SK-MEL-5 (cell line): ENCODE data around the gene CBS. TPM values are rescaled to one million over a fixed set of nuclear protein-coding genes. Genes with fewer than 3 reads are reported as not detected.
"Not testable (repeated sequence)": the region's sequence is repeated elsewhere in the genome, so short reads cannot be mapped to it uniquely, and the experiment has no call there.

Source experiments
- DNase-seq: peaks from one replicate; pipeline ENCODE4 v3.0.0-alpha.2; 2016; ENCODE audit warnings: low read depth, low spot score
- in situ Hi-C: cut with HindIII; loops from 2 replicates; pipeline ENCODE4 v1.10.0; 2016; ENCODE audit warnings: low sequenced_read_pairs, high pct_unique_total_duplicates, low pct_unique_long_range_greater_than_20kb
- total RNA-seq: library from RNA; depleted of rRNA; stranded (reverse); fragments of >200 nt; shearing (Covaris generic); gene quantifications from 2 replicates; pipeline ENCODE4 v1.2.3, GENCODE V29; 2014

CBS gene
- total RNA-seq, 1 experiment from 2014 or later = 28.4 TPM

GRCh38 chr21:43037918-43038658 lies 37.5 kb downstream of the CBS start:
- in situ Hi-C loops, DNase-seq: not testable (repeated sequence)

- in situ Hi-C loops, DNase-seq: not testable (repeated sequence)
Observed at GRCh38 chr21:43036889-43037288, 38.7 kb downstream of the CBS start.

DNA sequence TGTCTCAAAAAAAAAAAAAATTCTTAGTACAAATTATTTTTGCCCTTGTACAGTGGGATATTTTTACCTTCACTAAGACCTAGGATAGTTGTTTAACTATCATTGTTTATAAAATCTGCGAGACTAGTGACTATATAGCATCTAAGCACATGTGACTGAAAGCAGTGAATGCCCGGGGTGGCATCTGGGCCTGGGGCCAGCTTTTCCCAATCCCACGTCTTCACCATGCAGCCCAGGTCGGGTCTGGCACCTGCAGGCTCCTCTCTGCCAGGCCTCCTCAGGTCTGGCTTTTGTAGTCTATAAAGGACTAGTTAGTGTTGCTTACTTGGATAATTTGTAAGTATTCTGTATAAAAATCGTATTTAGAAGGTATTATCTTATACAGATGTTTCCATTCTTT lies 40.8 kb downstream of the CBS start:
- in situ Hi-C loops = no loop called here
- no peak for DNase-seq

- in situ Hi-C loops = no loop called here
- no peak for DNase-seq
Observed at GRCh38 chr21:43034101-43034500, 41.5 kb downstream of the CBS start.

- DNase-seq = no peak
- in situ Hi-C loops = no loop called here
Observed at GRCh38 chr21:43031121-43031619, 44.5 kb downstream of the CBS start.

- DNase-seq = no peak
- in situ Hi-C loops = no loop called here
Observed at GRCh38 chr21:43029785-43030184, 45.9 kb downstream of the CBS start.

DNA sequence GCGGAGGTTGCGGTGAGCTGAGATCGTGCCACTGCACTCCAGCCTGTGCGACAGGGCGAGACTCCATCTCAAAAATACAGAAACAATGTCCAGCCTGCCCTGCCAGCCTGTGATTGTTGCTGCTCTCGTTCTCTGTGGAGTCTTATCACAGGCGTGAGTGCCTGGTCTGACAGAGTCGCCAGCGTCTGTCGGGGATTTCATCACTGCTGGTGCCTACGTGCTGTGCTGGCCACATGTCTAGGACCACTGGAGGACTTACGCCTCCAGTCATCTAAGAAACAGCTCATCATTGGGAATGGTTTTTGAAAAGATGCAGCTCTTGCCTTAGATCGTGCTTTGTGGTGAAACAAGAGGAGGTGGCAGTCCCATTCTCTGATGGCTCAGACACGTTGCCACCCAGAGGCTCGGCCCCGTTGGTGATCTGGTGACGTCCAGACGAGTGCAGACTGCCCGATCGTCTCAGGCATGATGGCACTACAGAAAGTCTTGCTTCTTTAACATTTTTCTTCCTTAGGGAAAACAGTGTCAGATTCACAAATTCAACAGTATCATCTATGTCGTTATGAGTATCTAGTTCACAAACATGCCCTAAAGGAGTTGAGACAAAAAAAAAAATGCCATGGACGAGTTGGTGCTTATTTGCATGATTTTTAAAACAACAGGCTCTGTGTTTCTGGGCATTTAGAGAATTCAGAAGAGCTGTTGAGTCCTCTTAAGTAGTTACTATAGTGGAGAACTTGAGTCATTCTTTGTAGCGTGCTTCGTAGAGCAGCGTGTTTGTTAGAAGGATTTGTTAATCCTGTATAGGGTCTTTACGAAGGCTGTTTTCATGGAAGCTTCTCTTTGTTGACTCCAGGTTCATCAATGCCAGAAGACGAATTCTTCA lies 47.5 kb downstream of the CBS start:
- no peak for DNase-seq

GRCh38 chr21:43025636-43026180 lies 49.9 kb downstream of the CBS start:
- DNase-seq = no peak
- in situ Hi-C loops = no loop called here

More for the DNA sequence above, 47.5 kb downstream of the CBS start:
- in situ Hi-C loops = no loop called here

DNA sequence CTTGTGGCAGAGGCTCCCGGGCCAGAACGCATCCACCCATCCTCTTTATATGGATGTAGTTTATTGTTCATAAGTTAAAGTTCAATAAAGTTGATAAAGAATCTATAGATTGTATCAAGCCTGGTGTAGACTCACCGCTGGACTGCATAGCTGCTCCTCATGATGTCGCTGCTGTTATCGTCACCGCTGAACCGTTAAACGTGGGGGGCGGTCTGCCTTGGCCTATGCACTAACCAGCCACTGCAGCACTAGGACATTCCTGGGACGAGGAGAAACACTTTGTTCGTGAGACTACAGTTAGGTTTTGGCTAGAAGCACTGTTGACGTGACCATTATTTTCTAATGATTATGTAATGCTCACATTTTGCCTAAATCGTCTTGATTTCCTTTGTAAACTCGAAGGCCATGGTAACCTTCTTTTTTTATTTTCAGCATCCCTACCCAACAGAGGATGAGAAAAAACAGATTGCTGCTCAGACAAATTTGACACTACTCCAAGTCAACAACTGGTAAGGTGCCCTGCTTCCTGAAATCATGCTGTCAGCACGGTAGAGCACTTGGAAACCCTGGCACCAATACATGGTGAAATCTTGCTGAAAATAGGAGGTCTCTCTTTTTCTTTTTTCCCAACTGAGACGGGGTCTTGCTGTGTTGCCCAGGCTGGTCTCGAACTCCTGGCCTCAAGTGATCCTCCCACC lies 51.0 kb downstream of the CBS start:
- in situ Hi-C loops = no loop called here
- DNase-seq = no peak

DNA sequence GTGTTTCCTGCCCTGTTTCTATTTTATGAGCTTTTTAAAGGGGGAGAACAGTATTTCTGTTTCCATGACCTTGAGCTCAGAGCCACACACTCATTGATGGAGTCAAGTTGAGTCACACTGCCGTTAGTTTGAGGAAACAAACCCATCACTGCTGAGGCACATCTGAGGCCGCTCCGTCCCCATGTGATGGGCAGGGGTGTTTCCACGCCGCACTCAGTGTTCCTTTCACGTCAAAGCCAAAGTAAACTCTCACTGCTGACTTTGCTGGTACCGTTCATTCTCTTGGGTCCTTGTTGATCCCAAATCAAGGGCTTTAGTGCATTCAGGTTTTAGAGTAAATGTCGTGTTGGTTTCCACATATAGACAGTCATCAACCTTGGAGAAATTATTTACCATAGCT lies 52.5 kb downstream of the CBS start:
- no peak for DNase-seq
- in situ Hi-C loops = no loop called here

DNA sequence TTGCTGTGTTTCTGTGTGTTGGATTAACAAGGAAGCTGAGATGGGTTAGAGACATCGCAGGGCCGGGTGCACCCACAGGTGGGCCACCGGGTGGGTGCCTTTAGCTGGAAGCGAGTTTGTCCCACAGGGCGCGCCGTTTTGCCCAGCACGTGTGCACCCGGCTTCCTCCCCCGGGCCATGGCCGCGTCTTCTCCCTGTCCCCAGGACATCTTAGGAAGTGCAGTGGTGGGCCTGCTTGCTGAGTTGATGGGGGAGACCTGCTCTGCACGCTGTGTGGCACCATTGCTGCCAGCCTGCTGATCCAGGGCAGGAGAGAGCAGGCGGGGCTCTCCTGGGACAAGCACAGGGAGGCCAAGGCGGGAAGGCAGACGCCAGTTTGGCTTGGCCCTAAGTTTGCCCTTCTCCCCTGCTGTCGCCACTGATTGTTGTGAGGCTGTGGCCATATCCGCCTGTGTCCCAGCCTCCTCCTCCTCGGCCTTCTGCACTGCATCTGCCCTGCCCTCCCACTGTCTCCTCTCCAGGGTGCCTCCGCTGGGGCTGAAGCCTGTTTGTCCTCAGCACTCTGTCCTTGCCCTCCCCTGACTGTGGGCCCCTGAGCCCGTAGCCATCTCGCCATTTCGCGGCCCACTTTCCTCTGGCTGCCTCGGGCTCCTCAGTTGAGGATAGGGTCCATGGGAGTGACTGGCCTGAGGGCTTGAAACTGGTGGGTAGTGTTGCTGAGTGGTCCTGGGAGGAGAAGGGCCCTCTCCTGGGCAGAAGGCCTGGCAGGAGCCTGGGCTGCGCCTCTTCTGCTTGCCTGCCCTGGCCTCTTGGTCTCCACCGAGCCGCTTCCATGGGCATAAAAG lies 53.7 kb downstream of the CBS start:
- no peak for DNase-seq
- in situ Hi-C loops = no loop called here

GRCh38 chr21:43021191-43021590 lies 54.4 kb downstream of the CBS start:
- in situ Hi-C loops = no loop called here
- no peak for DNase-seq

- no peak for DNase-seq
- in situ Hi-C loops = no loop called here
Observed at GRCh38 chr21:43020771-43021170, 54.9 kb downstream of the CBS start.

- DNase-seq = no peak
- in situ Hi-C loops = no loop called here
Observed at GRCh38 chr21:43020177-43020576, 55.5 kb downstream of the CBS start.

- in situ Hi-C loops = no loop called here
- no peak for DNase-seq
Observed at GRCh38 chr21:43018519-43018918, 57.1 kb downstream of the CBS start.

DNA sequence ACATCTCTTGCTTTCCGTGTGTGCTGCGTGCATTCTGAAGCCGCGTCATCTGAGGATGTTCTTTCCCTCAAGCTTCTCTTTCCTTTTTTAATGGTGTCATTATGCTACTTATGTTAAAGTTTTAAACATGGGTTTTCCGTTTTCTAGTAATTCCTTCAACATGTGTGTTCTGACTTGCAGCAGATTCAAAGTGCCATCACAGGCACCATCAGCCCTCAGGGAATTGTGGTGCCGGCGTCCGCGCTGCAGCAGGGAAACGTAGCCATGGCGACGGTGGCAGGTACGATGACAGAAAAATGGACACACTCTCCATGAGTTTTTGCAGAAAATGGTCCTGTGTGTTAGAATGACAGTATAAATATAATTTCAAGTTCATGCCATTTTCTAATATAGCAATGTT lies 58.9 kb downstream of the CBS start:
- in situ Hi-C loops = no loop called here

GRCh38 chr21:43015906-43016540 lies 59.6 kb downstream of the CBS start:
- DNase-seq = no peak
- in situ Hi-C loops = no loop called here

More for the DNA sequence above, 58.9 kb downstream of the CBS start:
- DNase-seq = no peak
